ENCODE data around the gene DYNC1I1. TPM values are rescaled to one million over a fixed set of nuclear protein-coding genes. Genes with fewer than 3 reads are reported as not detected.

DYNC1I1 gene
- 0.06 and 0.11 TPM in 2 replicates for polyA plus RNA-seq (2011; rRNA removed)
- polyA minus RNA-seq (2011; rRNA and poly(A)+ RNA removed): 0.24 and 0.51 TPM in 2 replicates

DNA sequence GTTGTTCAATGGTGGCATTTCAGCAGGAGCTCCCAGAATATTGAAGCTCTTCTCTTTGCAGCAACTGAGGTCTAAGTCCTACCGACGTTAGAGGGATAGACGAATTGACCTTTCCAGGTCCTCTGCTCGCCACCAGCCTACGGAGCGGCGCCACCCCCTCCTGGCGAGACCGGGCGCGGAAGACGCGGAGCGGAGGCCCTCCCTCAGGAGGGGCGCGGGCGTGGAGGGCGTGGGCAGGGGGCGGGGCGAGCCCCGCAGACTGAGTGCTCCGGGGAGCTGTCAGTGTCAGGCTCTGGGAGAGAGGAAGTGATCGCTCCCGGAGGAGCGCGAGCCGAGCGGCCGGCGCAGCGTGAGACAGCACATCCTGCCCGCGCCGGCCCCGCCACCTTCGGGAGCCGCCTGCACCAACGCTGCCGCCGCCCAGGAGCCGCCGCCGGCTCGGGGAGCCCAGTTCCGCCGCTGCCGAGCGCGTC, at the start of gene DYNC1I1:
Gene DYNC1I1 (plus strand): TSS at position 257 of the 473 bp plus-strand sequence. CDS start 32,176 bp downstream, outside the sequence.
- H3K36me3 ChIP-seq (ENCODE audit: control insufficient read depth, insufficient read depth, low read length): no peaks in the 10 kb centered on the region
- peak within 1 kb of the TSS; percentile 39 for H3K4me3 ChIP-seq (ENCODE audit: low read depth, low read length)
- TF ChIP-seq, protein P1, sequence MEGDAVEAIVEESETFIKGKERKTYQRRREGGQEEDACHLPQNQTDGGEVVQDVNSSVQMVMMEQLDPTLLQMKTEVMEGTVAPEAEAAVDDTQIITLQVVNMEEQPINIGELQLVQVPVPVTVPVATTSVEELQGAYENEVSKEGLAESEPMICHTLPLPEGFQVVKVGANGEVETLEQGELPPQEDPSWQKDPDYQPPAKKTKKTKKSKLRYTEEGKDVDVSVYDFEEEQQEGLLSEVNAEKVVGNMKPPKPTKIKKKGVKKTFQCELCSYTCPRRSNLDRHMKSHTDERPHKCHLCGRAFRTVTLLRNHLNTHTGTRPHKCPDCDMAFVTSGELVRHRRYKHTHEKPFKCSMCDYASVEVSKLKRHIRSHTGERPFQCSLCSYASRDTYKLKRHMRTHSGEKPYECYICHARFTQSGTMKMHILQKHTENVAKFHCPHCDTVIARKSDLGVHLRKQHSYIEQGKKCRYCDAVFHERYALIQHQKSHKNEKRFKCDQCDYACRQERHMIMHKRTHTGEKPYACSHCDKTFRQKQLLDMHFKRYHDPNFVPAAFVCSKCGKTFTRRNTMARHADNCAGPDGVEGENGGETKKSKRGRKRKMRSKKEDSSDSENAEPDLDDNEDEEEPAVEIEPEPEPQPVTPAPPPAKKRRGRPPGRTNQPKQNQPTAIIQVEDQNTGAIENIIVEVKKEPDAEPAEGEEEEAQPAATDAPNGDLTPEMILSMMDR (IDR thresholded peaks at IDR 0.05; ENCODE audit: insufficient read depth, low read depth, low read length): no peak
- POLR2A ChIA-PET: no interaction called here
- peaks cover 4% of the 10 kb centered on the region; the same call in 1 of the 2 replicates for H3K27me3 ChIP-seq (ENCODE audit: control insufficient read depth, insufficient read depth, low read length)
- DNase-seq (ENCODE audit: low read depth): no peak
- CTCF ChIA-PET: interaction anchor here (1.0 kb wide), 1 partner anchor 99 kb away, joined by 3 read pairs; no protein-coding TSS in a partner anchor

DNA sequence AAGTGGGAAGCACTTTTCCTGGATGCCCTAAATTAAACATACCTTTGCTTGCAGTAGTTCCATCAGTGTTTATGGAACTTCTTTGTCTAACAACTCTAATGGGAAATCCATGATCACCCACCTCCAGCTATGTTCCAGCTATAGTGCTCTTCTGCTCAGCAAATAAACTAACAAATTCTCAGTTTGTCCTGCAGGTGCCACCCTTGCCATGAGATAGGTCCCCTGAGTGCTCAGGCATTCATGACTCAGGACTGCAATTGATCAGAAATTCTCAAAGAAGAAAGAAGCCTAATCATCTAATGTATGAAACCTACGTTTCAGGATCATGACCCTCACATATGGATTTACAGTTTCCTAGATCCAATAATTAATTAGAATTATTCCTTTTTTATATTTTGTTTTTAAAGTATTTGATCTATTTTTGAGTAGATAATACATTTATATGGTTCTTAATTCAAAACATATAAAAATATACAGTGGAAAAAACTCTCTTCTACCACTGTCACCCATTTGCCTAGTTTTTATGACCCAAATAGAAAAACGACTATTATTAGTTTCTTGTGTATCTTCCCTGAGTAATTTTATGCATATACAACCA, 48.7 kb upstream of the DYNC1I1 start:
- POLR2A ChIA-PET: no interaction called here
- H3K36me3 ChIP-seq (ENCODE audit: control insufficient read depth, insufficient read depth, low read length): no peaks in the 10 kb centered on the region
- CTCF ChIA-PET: interaction anchor here (0.6 to 5.0 kb wide), 9 partner anchors 10 to 853 kb away, joined by 3 to 43 read pairs (median 6); no protein-coding TSS in a partner anchor
- TF ChIP-seq, protein P1 (IDR thresholded peaks at IDR 0.05; ENCODE audit: insufficient read depth, low read depth, low read length): peak; percentile 39
- H3K27me3 ChIP-seq (ENCODE audit: control insufficient read depth, insufficient read depth, low read length): no peaks in the 10 kb centered on the region
- peak; percentile 4 for DNase-seq (ENCODE audit: low read depth)
- H3K4me3 ChIP-seq (ENCODE audit: low read depth, low read length): no peak overlapping the region

DNA sequence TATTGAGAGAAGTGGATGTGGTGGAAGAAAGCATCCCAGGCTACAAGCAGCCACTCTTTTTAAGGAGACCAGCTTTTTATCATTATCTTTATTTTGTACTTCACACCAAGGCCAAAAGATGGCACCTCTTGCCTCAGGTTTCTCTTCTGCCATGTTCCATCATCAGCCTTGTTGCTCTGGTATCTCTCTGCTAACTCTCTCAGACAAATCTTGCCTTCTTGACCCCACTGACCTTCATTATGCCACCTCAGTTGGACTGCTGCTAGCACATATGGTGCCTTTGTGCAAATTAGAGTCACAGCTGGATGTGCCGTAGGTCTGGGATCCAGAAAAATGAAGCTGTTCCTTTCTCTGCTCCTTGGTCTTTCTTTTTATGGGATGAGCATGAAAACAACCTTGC, 47.1 kb upstream of the DYNC1I1 start:
- no peak overlapping the region for H3K4me3 ChIP-seq (ENCODE audit: low read depth, low read length)
- TF ChIP-seq, protein P1 (IDR thresholded peaks at IDR 0.05; ENCODE audit: insufficient read depth, low read depth, low read length): no peak
- H3K27me3 ChIP-seq (ENCODE audit: control insufficient read depth, insufficient read depth, low read length): no peaks in the 10 kb centered on the region
- no peak for DNase-seq (ENCODE audit: low read depth)
- ChIA-PET CTCF (interaction anchor here (1.2 to 1.4 kb wide), 3 partner anchors 141 to 149 kb away, joined by 3 to 5 read pairs (median 3); no protein-coding TSS in a partner anchor), POLR2A (no interaction called here)
- H3K36me3 ChIP-seq (ENCODE audit: control insufficient read depth, insufficient read depth, low read length): no peaks in the 10 kb centered on the region

DNA sequence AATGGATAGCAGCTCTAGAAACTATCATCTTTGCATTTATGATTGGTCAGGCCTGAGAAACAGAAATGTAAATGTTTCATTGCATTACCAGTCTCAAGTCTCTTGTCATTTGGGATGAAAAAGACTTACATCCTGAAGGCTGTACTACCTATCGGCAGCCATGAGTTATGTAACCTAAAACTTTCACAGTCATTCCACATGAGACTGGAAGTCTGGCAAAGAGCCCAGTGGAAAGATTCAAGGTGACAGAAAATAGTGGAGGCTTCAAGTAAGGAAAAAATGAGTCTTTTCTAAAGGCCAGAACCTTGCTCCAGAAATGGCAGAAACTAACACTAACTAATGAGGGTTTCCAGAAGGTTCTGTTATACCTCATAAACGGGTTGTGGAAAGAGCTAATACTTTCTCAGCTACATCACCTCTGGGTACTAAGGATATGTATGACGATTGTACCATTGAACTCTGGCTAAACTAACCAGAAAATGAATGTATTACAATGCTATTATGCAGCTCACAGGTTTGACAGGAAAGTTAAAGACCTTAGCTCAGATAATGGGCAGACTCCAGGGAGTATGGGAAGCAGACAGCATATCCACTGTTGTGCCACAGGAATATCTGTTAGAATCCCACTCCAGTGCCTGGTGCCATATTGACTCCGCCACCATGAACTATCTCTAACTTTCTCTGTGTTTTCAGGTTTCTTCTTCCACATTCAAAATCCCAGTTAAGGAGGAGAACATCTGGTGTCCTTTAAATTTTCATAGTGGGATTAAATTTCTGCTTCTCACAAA, 41.7 kb upstream of the DYNC1I1 start:
- CTCF ChIA-PET: interaction anchor here (0.8 to 1.5 kb wide), 4 partner anchors 9 to 141 kb away, joined by 3 read pairs; no protein-coding TSS in a partner anchor
- POLR2A ChIA-PET: no interaction called here

More for the DNA sequence above, 41.7 kb upstream of the DYNC1I1 start:
- H3K27me3 ChIP-seq (ENCODE audit: control insufficient read depth, insufficient read depth, low read length): no peaks in the 10 kb centered on the region
- no peaks in the 10 kb centered on the region for H3K36me3 ChIP-seq (ENCODE audit: control insufficient read depth, insufficient read depth, low read length)
- TF ChIP-seq, protein P1 (IDR thresholded peaks at IDR 0.05; ENCODE audit: insufficient read depth, low read depth, low read length): no peak
- H3K4me3 ChIP-seq (ENCODE audit: low read depth, low read length): no peak overlapping the region
- no peak for DNase-seq (ENCODE audit: low read depth)
